ENCODE measurements around the gene RGS11.
"Not testable (repeated sequence)": the region's sequence is repeated elsewhere in the genome, so short reads cannot be mapped to it uniquely, and the experiment has no call there.

The RGS11 gene

DNA sequence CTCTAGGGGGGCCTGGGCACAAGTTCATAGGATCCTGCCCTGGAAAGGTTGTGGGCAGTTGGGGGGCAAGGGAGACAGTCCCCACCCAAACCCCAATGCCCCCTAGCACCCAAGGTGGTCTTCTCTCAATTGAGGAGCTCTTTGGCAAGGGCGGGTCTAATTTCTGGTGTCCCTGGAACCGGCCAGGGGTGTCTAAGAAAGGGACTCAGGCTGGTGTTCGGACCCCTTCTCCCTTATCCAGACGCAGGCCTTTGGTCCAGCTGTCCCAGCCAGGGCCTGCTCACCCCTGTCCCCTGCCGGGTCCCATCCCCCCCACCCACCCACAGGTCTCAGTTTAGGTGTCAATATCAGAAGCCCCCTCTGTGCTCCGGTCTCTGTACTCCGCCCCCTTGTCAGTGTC, 3.8 kb upstream of the RGS11 start:
- no peak for DNase-seq

DNA sequence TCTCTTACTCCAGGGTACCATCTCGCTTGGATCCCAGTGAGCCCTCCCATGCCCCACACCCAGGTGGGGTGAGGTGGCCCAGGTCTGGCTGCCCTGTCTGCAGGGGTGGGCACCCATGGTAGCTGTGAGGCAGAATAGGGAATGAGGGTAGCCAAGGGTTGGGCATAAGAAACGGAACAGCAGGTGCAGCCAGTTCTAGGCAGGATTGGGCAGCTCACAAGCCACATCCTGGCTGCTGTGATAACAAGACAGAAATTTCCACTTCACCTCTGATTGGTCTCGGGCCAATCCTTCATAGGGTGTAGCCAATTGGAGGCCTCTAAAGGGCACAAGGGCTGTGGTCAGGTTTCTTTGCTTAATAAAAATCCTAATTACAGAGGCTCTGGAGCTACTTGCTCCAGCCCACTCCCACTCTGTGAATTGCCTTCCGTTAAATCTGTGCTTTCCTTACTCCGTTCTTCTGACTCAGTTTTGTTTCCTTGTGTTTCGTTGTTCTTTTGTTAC, 3.2 kb upstream of the RGS11 start:
- DNase-seq: no peak

DNA sequence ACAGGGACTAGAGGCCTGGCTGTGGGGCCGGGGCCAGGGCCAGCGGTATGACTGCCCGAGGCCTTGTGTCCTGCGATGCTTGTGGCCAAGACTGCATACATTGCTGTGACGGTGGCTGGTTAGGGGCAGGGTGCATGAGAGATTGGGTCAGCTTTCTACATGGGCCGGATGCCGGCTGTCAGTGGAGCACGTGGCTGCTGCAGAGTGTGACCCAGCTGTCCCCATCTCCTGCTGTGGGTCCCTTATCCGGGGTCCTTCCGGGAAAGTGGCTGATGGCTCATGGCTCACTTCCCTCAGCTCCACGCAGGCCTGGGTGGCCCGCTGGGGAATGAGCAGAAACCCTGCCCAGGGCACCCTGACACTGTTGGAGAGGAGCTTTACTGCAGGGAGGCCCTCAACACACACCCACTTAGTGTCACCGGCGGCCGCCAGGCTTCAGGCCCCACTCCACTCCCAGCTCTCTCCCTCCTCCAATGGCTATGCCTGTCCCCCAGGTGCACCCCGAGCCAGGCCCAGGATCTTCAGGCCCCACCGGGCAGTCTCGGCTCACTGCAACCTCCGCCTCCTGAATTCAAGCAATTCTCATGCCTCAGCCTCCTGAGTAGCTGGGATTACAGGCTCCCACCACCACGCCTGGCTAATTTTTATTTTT, 808 bp upstream of the RGS11 start:
- DNase-seq: no peak

DNA sequence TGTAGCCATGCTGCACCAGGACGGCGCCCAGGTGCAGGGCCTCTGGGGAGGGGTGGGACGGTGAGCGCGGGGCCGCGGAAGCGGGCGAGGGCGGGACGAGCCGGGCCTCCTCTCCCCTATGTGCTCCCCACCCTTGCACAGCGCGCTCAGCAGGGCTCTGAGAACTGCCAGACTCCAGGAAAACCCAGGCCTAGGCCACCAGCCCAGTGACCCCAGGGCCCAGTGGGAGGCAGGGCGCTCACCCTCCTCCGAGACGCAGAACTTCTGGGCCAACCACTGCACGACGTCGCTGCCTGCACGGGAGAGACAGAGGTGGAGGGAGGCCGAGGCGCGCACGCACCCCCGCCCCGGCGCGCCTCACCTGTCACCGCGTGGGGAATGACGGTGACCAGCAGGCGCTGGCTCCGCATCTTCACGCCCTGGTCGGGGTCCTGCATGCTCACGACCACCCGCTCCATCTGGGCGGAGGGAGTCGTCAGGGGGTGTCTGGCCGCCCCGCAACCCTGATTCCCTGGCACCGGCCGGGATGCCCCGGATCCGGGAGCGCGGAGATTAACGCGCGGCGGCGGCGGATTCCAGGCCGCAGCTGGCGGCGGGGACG, 603 bp downstream of the RGS11 start:
- no peak for DNase-seq

DNA sequence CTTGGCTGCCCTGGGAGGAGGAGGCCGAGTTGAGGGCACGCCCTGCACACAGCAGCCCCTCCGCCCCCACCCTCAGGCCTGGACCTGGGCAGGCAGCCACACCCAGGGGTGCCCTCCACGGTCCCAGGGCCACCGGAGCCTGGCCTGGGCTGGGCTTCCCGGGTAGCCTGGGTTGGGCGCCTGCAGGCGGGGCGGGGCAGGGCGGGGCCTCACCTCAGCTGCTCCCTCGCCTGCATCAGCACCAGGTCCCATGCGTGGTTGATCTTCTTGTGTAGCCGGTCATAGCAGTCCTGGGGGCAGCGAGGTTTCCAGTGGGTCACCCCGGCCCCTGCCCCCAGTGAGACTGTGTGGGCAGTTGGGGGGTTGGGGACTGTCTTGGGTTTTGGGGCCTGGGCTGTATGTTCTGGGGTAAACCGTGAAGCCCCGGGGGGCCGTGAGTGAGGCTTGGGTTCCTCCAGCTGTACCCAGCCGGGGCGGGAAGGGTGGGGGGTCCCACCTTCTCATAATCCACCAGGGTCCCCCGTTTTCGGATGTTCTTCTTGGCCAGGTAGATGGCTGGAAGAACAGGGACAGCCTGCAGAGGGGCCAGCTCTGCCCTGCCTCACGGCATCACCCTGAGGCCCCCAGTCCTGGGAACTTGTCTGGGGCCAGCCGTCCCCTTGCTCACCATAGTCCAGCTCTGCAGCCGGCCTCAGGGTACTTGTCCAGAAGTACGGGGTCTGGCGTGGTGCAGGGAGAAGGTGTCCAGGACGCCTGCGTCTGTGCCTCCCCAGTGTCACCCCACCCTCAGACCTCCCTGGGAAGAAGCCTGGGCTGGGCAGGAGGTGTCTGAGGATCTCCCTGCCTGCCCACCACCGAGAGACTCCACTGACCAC, 2.0 kb downstream of the RGS11 start:
- DNase-seq: no peak

DNA sequence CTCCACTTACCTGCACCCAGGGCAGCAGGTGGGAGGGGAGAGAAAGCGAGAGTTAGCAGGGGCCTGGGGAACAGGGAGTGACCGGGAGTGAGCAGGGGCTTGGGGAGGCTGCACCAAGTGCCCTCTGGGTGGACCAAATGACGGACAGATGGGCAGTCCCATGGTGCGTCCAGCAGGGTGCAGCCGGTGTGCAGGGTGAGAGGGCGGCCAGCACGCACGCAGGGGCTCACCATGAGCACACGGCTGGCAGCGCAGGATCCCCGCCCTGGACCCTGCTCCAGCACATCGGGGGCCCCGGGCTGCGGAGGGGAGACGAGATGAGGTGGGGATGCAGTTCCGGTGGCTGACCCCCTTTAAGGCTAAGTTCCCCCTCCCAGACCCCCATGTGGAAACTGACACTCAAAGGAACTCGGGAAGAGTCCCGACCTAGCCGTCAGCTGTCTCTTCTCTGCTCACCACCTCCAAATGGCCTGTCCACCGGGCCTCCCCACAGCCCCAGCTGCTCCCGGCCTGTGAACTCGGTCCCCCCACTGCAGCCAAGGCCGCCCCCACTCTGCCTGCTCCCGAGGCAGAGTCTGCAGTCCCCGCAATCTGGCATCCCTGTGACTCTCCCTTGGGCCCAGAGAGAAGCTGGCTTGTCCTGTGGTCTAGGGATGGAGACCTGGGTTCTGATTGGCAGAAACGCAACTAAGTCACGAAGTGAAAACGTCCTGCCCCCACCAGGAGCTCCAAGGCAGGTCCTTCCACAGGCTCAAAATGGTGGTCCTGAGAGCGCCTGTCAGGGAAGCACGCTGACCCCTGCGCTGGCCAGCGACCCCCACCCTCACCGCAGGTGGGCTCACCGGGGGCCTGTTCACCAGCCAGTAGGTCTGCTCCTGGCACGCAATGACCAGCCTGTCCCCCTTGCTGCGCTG, 2.9 kb downstream of the RGS11 start:
- no peak for DNase-seq

DNA sequence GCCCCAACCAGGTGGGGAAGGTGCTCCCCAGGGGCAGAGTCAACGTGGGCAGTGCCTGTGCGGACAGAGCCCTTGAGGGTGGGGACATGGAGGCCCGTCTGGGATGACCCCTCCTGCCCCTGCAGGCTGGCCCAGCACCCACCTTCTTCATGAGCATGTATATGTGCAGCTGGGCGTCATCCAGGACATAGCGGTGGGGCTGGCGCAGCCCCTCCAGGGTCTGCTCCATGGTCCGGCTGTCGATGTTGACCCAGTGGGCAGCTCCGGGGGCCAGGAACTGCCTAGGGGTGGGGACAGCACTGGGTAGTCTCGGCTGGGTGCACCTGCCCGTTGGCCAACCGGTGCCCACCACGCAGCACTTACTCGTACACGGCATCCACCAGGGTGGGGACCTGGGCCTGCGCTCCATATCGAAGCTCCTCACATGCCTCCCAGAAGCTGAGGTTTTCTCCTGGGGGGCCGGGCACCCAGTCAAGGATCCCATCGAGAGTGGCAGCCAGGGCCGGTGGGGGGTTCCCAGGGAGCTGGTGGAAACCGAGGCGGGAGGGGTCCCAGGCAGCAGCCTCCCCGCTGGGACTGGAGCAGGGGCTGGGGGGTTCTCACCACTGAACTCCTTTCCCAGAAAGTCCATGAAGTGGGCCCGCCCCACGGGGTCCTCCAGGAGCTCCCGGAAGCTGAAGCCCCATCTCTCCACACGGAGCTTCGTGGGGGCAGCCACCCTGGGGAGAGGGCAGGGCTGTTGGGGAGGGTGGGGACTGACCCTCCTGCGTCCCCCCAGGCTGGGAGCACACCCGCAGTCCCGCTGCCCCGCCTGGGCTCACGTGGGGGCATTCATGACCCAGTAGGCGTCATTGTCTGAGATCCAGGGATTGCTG, 5.1 kb downstream of the RGS11 start:
- DNase-seq: no peak

DNA sequence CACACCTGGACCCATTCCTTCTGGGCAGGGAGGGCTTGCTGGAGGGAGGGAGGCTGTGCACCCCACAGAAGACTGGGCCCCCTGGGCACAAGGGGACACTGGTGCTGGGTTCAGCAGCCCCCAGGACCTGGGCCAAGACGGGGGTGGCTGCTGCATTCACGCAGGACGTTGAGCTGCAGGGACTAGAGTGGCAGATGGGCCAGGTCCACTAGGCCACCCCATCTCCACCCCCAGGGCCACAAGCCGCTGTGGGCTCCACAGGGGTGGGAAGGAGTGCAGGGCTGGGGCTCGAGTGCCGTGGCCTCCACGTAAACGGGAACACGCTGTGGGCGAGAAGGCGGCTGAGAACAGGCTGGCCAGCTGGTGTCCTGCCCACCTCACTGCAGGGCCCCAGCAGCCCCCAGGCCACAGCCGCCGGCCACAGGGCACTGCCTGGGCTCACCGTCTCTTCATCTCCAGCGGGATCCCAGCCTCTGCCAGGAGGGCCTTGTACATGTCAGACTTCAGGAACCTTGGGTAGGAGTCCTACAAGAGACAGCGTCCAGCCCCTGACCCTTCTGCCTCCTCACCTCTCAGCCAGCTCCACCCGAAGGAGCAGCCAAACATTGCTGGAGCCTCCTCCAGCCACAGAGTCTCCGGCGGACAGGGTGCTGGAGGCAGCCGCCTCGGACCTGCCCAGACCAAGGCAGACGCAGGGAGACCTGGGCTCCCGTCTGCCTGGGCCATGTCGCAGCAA, 6.5 kb downstream of the RGS11 start:
- DNase-seq: no peak

DNA sequence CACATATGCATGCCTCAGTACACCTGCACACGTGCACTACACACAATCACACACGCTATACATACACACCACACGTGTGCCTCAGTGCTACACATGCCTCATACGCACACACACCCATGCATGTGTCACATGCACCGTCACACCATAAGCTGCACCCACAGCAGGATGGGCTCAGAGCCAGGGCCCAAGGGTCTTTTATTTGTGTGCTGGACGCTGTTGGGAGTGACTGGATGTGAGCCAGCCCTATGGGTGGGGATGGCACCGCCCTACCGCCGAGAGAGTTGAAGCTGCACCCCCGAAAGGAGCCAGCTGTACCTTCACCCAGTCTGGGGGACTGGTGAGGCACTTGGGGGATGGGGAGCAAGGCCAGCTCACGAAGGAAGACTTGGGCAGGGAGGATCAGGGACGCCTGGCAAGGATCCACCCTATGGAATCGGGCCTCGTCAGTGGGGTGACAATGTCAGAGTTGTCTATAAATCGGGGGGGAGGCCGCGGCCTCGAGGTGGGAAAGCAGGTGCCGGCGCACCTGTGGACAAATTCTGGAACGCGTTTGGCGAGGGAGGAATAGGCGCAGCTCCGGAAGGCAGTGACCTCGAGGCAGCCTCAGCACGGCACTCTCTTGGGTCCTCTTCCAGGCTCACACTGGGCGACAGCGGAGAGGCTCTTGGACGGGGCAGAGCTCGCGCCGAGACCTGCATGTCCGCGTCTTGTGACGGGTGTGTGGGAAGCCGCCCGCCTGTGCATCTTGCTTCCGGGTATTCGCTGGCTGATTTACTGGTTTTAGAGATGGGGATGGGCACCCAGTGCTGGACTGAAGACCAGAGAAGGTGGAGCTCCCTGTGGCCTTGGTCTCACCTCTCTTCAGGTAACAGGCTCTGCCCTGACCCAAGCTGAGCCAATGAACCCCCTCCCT, 7.3 kb downstream of the RGS11 start:
- no peak for DNase-seq

DNA sequence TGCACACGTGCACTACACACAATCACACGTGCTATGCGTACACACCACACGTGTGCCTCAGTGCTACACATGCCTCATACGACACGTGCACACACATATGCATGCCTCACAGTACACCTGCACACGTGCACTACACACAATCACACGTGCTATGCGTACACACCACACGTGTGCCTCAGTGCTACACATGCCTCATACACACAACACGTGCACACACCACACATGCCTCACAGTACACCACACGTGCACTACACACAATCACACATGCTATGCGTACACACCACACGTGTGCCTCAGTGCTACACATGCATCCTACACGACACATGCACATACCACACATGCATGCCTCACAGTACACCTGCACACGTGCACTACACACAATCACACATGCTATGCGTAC, 8.2 kb downstream of the RGS11 start:
- not testable (repeated sequence) for DNase-seq

DNA sequence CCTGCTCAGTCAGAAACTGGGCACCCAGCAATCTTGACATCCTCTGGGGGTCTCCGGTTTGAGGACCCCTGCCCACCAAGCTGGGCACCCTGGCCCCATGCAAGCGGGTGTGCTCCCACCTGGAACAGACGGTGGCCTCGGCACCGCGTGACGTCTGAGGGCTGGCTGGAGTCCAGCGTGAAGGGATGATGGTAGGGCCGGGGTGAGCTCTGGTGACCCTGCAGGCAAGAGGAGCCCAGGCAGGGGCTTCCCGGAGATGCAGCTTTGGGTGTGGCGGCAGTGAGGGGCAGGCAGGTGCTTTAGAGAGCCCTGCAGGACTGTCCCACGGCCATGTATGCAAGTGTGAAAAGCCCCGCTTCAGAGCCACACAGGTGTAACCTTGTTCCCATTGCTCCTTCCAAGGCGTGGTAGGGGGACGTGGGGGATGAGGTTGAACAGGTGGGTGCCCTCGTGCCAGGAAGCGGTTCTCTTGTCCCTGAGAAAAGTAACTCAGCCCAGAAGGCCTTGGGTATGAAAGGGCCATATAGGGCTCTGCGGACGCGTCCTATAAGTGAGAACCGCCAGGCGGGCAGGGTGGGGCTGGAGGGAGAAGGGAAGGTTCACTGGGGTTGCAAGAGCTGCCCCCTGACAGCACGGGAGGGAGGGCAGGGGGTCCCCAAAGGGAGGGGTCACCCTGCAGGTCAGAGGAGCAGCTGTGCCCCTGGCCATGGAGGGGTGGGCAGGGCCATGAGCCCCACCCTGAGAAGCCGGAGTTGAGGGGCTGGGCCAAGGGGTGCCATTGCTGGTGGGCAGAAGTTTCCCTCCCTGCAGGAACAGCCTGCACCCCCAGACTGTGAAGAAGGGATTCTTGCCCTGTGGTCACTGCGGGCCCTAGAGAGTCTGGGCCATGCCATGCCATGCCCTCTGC, 9.2 kb downstream of the RGS11 start:
- no peak for DNase-seq

DNA sequence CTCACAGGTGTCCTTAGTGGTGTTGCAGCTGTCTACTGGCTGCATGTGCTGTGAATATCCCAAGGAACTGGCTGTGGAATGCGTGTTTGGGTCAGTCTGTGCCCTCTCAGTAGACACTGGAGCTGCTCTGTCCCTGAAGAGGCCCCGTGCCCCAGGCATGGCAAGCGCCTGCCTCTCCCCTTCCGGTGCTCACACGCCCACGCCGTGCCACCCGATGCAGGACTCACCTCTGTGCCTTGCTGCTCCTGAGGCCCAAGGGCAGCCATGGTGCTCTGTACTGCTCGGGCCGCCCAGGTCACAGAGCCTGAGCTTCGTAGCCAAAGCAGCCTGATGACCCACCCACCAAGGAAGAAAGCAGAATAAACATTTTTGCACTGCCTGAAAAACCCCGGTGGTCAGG, 10.0 kb downstream of the RGS11 start:
- no peak for DNase-seq

DNA sequence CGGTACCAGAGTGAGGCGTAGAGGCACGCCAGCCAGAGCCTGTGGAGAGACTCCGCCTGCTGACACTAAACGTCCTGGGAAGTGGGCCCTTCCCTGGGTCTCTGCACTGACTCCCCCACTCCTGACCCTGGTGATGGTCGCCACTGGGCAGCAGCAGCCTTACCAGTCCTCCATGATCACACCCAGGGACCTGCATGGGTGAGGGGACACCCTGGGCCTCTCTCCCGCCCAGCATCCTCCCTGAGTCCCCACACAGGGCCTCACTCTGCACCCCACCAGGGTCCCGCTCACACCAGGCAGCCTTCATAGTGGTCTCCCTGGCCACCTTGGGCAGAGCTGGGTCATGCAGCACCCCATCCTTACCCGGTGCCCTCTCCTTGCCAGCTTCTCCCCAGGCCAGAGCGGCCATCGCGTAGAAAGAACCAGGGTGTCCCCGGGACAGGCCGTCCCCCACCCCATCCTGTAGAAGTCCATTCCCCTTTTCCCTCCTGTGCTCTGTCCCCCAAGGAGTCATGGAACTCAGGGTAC, 10.7 kb downstream of the RGS11 start:
- DNase-seq: no peak

DNA sequence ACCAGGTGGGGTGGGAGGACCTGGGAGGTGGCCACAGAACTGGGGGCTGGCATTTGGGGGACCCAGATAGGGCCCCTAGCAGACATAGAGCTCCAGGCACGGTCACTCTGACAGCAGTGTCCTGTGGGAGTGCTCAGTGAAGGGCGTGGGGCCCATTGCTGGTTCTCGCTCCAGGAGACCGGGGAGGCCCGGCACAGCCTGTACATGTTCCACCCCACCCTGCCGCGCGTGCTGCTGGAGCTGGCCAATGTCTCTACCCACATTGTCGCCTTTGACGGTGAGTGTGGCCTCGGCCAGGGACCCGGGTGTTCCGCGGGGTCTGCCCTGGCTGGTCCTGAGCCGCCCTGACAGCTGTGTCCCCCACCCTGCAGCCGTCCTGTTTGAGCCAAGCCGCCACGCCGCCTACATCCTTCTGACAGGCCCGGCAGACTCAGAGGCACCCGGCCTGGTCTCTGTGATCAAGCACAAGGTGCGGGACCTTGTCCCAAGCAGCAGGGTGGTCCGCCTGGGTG, 11.2 kb downstream of the RGS11 start:
- no peak for DNase-seq

DNA sequence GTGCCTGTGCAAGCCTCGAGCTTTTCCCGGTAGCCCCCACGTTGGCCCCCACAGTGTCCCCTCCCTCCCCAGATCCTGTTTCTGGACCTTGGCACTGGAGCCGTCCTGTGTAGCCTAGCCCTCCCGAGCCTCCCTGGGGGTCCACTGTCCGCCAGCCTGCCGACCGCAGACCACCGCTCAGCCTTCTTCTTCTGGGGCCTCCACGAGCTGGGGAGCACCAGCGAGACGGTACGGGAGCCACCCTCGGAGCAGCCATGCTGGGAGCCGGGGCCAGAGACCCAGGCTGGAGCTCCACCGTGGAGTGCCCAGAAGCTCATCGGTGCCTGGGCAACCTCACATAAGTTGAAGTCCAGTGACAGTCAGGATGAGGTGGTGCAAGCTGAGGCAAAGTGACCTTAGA, 11.8 kb downstream of the RGS11 start:
- no peak for DNase-seq

DNA sequence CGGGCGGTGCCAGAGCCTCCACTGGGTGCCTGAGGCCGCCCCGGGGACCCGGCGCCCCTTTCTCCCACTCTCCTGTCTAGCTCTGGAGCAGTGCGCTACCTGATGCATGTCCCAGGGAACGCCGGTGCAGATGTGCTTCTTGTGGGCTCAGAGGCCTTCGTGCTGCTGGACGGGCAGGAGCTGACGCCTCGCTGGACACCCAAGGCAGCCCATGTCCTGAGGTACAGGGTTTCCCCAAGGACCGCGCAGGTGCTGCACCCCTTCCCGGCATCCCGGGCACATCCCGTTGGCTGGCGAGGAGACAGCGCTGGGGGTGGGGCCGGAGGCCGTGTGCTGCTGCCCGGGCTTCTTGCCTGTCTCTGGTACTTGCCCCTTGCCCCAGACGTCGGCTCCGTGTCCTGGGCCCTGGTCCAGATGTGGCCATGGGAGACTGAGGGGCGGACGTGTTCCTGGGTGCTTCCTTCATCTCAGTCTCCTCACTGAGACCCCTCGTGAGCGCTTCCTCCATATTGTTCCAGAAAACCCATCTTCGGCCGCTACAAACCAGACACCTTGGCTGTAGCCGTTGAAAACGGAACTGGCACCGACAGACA, 12.5 kb downstream of the RGS11 start:
- DNase-seq: no peak

DNA sequence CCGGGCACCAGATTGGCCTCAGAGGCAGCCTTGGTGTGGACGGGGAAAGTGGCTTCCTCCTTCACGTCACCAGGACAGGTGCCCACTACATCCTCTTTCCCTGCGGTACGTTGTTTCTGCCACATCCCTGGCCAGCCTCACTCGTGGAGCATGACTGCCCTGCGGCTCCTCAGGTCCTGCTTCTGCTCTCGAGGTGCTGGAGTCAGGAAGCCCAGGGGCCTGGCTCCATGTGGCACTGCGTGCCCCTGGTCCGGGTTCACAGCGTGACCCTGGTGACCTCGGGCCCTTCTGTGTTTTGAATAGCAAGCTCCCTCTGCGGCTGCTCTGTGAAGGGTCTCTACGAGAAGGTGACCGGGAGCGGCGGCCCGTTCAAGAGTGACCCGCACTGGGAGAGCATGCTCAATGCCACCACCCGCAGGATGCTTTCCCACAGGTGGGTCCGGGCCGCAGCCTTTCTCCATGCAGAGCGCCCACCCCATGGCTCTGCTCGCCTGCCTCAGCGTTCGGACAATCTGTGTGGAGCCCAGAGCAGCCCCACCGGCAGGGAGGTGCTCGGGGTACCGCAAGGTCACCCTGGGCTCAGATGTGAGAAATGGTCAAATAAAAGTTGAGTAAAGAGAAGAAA, 13.5 kb downstream of the RGS11 start:
- DNase-seq: no peak

Measured in NCI-H2107 (cell line).